SK-N-SH (cell line): ENCODE measurements around the gene ARHGAP4. TPM values are rescaled to one million over a fixed set of nuclear protein-coding genes. Genes with fewer than 3 reads are reported as not detected.

Source experiments
- CTCF ChIA-PET: fragments of 300-600, 350-600 bp; formaldehyde crosslinking; extraction: SDS; loops from one replicate; lab custom pipeline; 2021; lab: Yijun Ruan, JAX
- POLR2A ChIA-PET: fragments of 350-600 bp; sonication (Branson Sonifier 250); formaldehyde crosslinking; extraction: SDS; loops from one replicate; lab custom pipeline; 2020; ENCODE audit warnings: antibody characterized with exemption, inconsistent platforms; lab: Yijun Ruan, JAX
- DNase-seq: peaks from one replicate; pipeline ENCODE4 v3.0.0; 2012
- H2AFZ ChIP-seq: fragments of 200-600 bp; sonication (generic); 2 replicates; pipeline ENCODE4 v1.8.1; 2016; ENCODE audit warnings: antibody characterized with exemption, mild to moderate bottlenecking, low read depth
- H3F3A ChIP-seq: fragments of 200-600 bp; sonication (generic); replicated peaks from 2 replicates; pipeline ENCODE3; 2016; ENCODE audit warnings: antibody characterized with exemption, mild to moderate bottlenecking; ENCODE audit not compliant: insufficient read depth
- H3K27ac ChIP-seq, 2 experiments: fragments of 200-500 bp in 1 of 2; fragments of 200-600 bp in 1 of 2; sonication (Bioruptor generic) in 1 of 2; sonication (generic), shearing (Covaris generic) in 1 of 2; 2 replicates each; pipeline versions ENCODE4 v1.5.1 to v1.6.1; 2014 to 2016; ENCODE audit warnings: low read depth in 2 of 2, inconsistent platforms in 1 of 2, low read length in 1 of 2, mild to moderate bottlenecking in 1 of 2, mixed read lengths in 1 of 2
- H3K27me3 ChIP-seq: fragments of 200-600 bp; sonication (generic), shearing (Covaris generic); 2 replicates; pipeline ENCODE4 v1.6.1; 2016; ENCODE audit warnings: mixed run types; ENCODE audit not compliant: insufficient read depth
- H3K36me3 ChIP-seq, 2 experiments: fragments of 200-500 bp in 1 of 2; fragments of 200-600 bp in 1 of 2; sonication (Bioruptor generic) in 1 of 2; sonication (generic) in 1 of 2; replicated peaks in 1 of 2; 2 replicates each; pipeline versions ENCODE3 to v1.5.1; 2014 to 2016; ENCODE audit warnings: low read length in 1 of 2, mild to moderate bottlenecking in 1 of 2; ENCODE audit not compliant: insufficient read depth in 2 of 2, control insufficient read depth in 1 of 2
- H3K4me1 ChIP-seq, 2 experiments: fragments of 200-500 bp in 1 of 2; fragments of 200-600 bp in 1 of 2; sonication (Bioruptor generic) in 1 of 2; sonication (generic), shearing (Covaris generic) in 1 of 2; 2 replicates each; pipeline versions ENCODE4 v1.5.1 to v1.6.1; 2014 to 2016; ENCODE audit warnings: low read depth in 1 of 2, low read length in 1 of 2, mixed run types in 1 of 2; ENCODE audit not compliant: insufficient read depth in 2 of 2, control insufficient read depth in 1 of 2
- H3K4me2 ChIP-seq: fragments of 200-600 bp; sonication (generic), shearing (Covaris generic); 2 replicates; pipeline ENCODE4 v1.6.1; 2017; ENCODE audit warnings: mixed run types
- H3K4me3 ChIP-seq, 2 experiments: fragments of 200-500 bp in 1 of 2; fragments of 200-600 bp in 1 of 2; sonication (Bioruptor generic) in 1 of 2; sonication (generic), shearing (Covaris generic) in 1 of 2; 2 replicates each; pipeline versions ENCODE4 v1.5.1 to v1.8.1; 2014 to 2016; ENCODE audit warnings: low read depth in 2 of 2, inconsistent platforms in 1 of 2, low read length in 1 of 2, mild to moderate bottlenecking in 1 of 2, mixed read lengths in 1 of 2, moderate library complexity in 1 of 2
- H3K79me2 ChIP-seq: fragments of 200-600 bp; sonication (generic); 2 replicates; pipeline ENCODE4 v1.8.1; 2017; ENCODE audit warnings: mild to moderate bottlenecking; ENCODE audit not compliant: insufficient read depth
- H3K9ac ChIP-seq: fragments of 200-600 bp; sonication (generic); 2 replicates; pipeline ENCODE4 v1.6.1; 2017; ENCODE audit warnings: mixed run types
- H3K9me2 ChIP-seq: fragments of 200-600 bp; sonication (generic); 2 replicates; pipeline ENCODE4 v1.6.1; 2017; ENCODE audit warnings: mixed run types
- H3K9me3 ChIP-seq: fragments of 200-600 bp; sonication (generic); 2 replicates; pipeline ENCODE4 v1.6.1; 2017; ENCODE audit warnings: mixed run types, mild to moderate bottlenecking, moderate library complexity
- H4K20me1 ChIP-seq: fragments of 200-600 bp; sonication (generic); 2 replicates; pipeline ENCODE4 v1.6.1; 2017; ENCODE audit warnings: mild to moderate bottlenecking, mixed run types; ENCODE audit not compliant: insufficient read depth
- CHD2 ChIP-seq: fragments of 150-350 bp; IDR thresholded peaks from 2 replicates; pipeline ENCODE4 v1.6.1; 2018; ENCODE audit warnings: low read length; ENCODE audit not compliant: partially characterized antibody
- FOXM1 ChIP-seq: IDR thresholded peaks from 2 replicates; pipeline ENCODE4 v1.4.0; 2012; ENCODE audit warnings: low read depth, mild to moderate bottlenecking
- JUND ChIP-seq: IDR thresholded peaks from 2 replicates; pipeline ENCODE4 v1.4.0; 2012
- MAX ChIP-seq: IDR thresholded peaks from 2 replicates; pipeline ENCODE4 v1.4.0; 2012; ENCODE audit warnings: low read depth
- MEF2A ChIP-seq: IDR thresholded peaks from 2 replicates; pipeline ENCODE4 v1.4.0; 2012; ENCODE audit warnings: low read depth, borderline replicate concordance
- NRF1 ChIP-seq: IDR thresholded peaks from 2 replicates; pipeline ENCODE4 v1.6.1; 2012; ENCODE audit warnings: low read depth, mild to moderate bottlenecking, low read length
- POLR2AphosphoS5 ChIP-seq: IDR thresholded peaks from 2 replicates; pipeline ENCODE4 v1.6.1; 2012; ENCODE audit warnings: low read depth, low read length
- RFX5 ChIP-seq: IDR thresholded peaks from 2 replicates; pipeline ENCODE4 v1.6.1; 2012; ENCODE audit warnings: mild to moderate bottlenecking, improper control_type of control experiment, low read length
- SIN3A ChIP-seq: IDR thresholded peaks from 2 replicates; pipeline ENCODE4 v1.6.1; 2012; ENCODE audit warnings: low read depth, mild to moderate bottlenecking, low read length, moderate library complexity, borderline replicate concordance
- SMC3 ChIP-seq: IDR thresholded peaks from 2 replicates; pipeline ENCODE4 v1.6.1; 2012; ENCODE audit warnings: low read depth, low read length, improper control_type of control experiment
- TAF1 ChIP-seq: IDR thresholded peaks from 2 replicates; pipeline ENCODE4 v1.6.1; 2012; ENCODE audit warnings: low read depth, mild to moderate bottlenecking, low read length, moderate library complexity, borderline replicate concordance
- TCF12 ChIP-seq: IDR thresholded peaks from 2 replicates; pipeline ENCODE4 v1.4.0; 2012
- YY1 ChIP-seq: IDR thresholded peaks from 2 replicates; pipeline ENCODE4 v1.4.0; 2012; ENCODE audit warnings: low read depth, mild to moderate bottlenecking
- ZBTB33 ChIP-seq: IDR thresholded peaks from 2 replicates; pipeline ENCODE4 v1.4.0; 2012; ENCODE audit warnings: low read depth, borderline replicate concordance
- WGBS: methylation state at CpG from one replicate; pipeline ENCODE4 v1.1.6; 2017; ENCODE audit warnings: low lambda C conversion rate; 5-methylcytosine and 5-hydroxymethylcytosine counted together
- polyA plus RNA-seq, 3 experiments: library from polyadenylated mRNA; depleted of rRNA; stranded (reverse); fragments of >200 nt; gene quantifications; 2 replicates each; pipeline ENCODE4 v1.2.3, GENCODE V29; 2012
- TF ChIP-seq, protein P1 (sequence below): IDR thresholded peaks from 2 replicates; pipeline ENCODE4 v1.4.0; 2012; ENCODE audit warnings: low read depth, borderline replicate concordance

Gene ARHGAP4
- polyA plus RNA-seq, 1 of the 3 experiments (the other 2 are of a cell fraction), result 1.6 TPM

GRCh38 chrX:153952373-153953026, 26.4 kb upstream of the ARHGAP4 start:
- Histone ChIP-seq H3K4me1 (no peaks in the 10 kb centered on the region; a peak in 1 of 4 replicates), H4K20me1 (peaks cover 5% of the 10 kb centered on the region; the same call in 1 of the 2 replicates), H3K9me2 (no peaks in the 10 kb centered on the region), H2AFZ (no peak overlapping the region), H3K9me3 (no peaks in the 10 kb centered on the region), H3K27ac (no peak overlapping the region), H3K9ac (no peak overlapping the region), H3K27me3 (no peaks in the 10 kb centered on the region), H3K79me2 (no peaks in the 10 kb centered on the region), H3F3A (peaks cover 16% of the 10 kb centered on the region), H3K4me2 (no peak overlapping the region), H3K4me3 (no peak overlapping the region), H3K36me3 (peaks cover 13 to 96% of the 10 kb centered on the region in 2 experiments)
- ChIA-PET POLR2A (no interaction called here), CTCF (interaction anchor here (0.5 to 11.8 kb wide), 12 partner anchors 8 to 398 kb away, joined by 3 to 271 read pairs (median 5); partner anchors contain the start of genes ARHGAP4, HCFC1, NAA10 and PLXNB3)
- no peak for TF ChIP-seq YY1
- no peak for TF ChIP-seq JUND
- TF ChIP-seq SMC3, result no peak
- no peak for TF ChIP-seq MAX
- no peak for TF ChIP-seq TCF12
- TF ChIP-seq RFX5, result no peak
- WGBS, result 96% methylated on average over 19 of the region's 32 CpGs
- DNase-seq, result no peak

GRCh38 chrX:153951683-153952372, 25.8 kb upstream of the ARHGAP4 start:
- no peak for DNase-seq
- H3K9ac ChIP-seq, result no peak overlapping the region
- no peak for TF ChIP-seq POLR2AphosphoS5
- no peak for TF ChIP-seq JUND
- TF ChIP-seq CHD2, result no peak
- no peak for TF ChIP-seq NRF1
- TF ChIP-seq RFX5, result no peak
- TF ChIP-seq TAF1, result no peak
- no peak for TF ChIP-seq MEF2A
- H2AFZ ChIP-seq, result no peak overlapping the region
- peaks cover 16% of the 10 kb centered on the region for H3F3A ChIP-seq
- no peaks in the 10 kb centered on the region for H3K9me3 ChIP-seq
- ChIA-PET POLR2A (no interaction called here), CTCF (interaction anchor here (1.1 to 11.8 kb wide), 9 partner anchors 7 to 397 kb away, joined by 3 to 271 read pairs (median 10); partner anchors contain the start of genes ARHGAP4, HCFC1, NAA10 and PLXNB3)
- H4K20me1 ChIP-seq, result peaks cover 8% of the 10 kb centered on the region; the same call in 1 of the 2 replicates
- H3K4me3 ChIP-seq, result no peak overlapping the region
- no peaks in the 10 kb centered on the region for H3K9me2 ChIP-seq
- 94% methylated on average over 23 of the region's 28 CpGs for WGBS
- peaks cover 13 to 90% of the 10 kb centered on the region in 2 experiments for H3K36me3 ChIP-seq
- H3K27ac ChIP-seq, result no peak overlapping the region
- no peaks in the 10 kb centered on the region for H3K27me3 ChIP-seq
- H3K4me1 ChIP-seq, result no peaks in the 10 kb centered on the region; a peak in 1 of 4 replicates
- H3K79me2 ChIP-seq, result no peaks in the 10 kb centered on the region
- no peak overlapping the region for H3K4me2 ChIP-seq

DNA sequence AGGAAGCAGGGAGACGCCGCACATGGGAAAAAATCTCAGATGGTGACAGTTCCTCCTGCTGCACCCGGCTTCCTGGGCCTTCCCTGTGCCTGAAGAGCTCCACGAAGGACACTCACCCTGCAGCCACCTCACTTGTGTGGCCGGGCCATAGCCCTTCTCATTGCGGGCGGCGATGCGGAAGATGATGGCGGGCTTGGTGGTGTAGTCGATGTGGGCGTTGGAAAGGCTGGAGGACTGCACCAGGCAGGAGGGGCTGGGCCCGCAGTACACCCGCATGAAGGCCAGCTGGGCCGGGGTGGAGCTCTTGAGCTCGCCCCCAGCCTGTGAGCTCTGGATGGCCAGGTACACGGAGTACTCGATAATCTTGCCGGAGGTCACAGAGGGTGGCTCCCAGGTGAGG, 24.1 kb upstream of the ARHGAP4 start:
- CTCF ChIA-PET, result interaction anchor here (1.2 to 11.8 kb wide), 6 partner anchors 11 to 992 kb away, joined by 3 to 271 read pairs (median 76); partner anchors contain the start of genes ARHGAP4, HCFC1, NAA10 and PLXNB3
- Histone ChIP-seq H2AFZ (no peak overlapping the region), H3K4me1 (no peaks in the 10 kb centered on the region; a peak in 1 of 4 replicates), H4K20me1 (peaks cover 14% of the 10 kb centered on the region; the same call in 1 of the 2 replicates), H3K79me2 (no peaks in the 10 kb centered on the region), H3K27ac (no peak overlapping the region), H3K9me3 (no peaks in the 10 kb centered on the region), H3K4me2 (no peak overlapping the region), H3F3A (peaks cover 19% of the 10 kb centered on the region), H3K9ac (no peak overlapping the region), H3K9me2 (no peaks in the 10 kb centered on the region), H3K36me3 (peaks cover 13 to 75% of the 10 kb centered on the region in 2 experiments), H3K4me3 (no peak overlapping the region), H3K27me3 (no peaks in the 10 kb centered on the region)
- POLR2A ChIA-PET, result no interaction called here
- no peak for TF ChIP-seq ZBTB33
- TF ChIP-seq CHD2, result no peak
- TF ChIP-seq, protein P1, sequence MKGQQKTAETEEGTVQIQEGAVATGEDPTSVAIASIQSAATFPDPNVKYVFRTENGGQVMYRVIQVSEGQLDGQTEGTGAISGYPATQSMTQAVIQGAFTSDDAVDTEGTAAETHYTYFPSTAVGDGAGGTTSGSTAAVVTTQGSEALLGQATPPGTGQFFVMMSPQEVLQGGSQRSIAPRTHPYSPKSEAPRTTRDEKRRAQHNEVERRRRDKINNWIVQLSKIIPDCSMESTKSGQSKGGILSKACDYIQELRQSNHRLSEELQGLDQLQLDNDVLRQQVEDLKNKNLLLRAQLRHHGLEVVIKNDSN, result no peak
- TF ChIP-seq JUND, result no peak
- TF ChIP-seq SIN3A, result no peak
- no peak for TF ChIP-seq YY1
- TF ChIP-seq MEF2A, result no peak
- no peak for TF ChIP-seq SMC3
- TF ChIP-seq FOXM1, result no peak
- WGBS, result 91% methylated on average over 14 of the region's 19 CpGs
- no peak for DNase-seq
